Tibial nerve (tissue), 4 donors: ENCODE results near the gene KCNQ1. TPM values are rescaled to one million over a fixed set of nuclear protein-coding genes. Genes with fewer than 3 reads are reported as not detected.

Experiments
- DNase-seq, 2 donors: peaks; one replicate each; pipeline ENCODE4 v3.0.0-alpha.2; 2019; ENCODE audit warnings: low spot score in 2 of 2
- H3K27ac ChIP-seq, 4 donors: fragments of 200-600 bp; sonication (generic) in 3 of 4; one replicate each; pipeline ENCODE4 v1.5.1; 2017 to 2019; ENCODE audit warnings: mild to moderate bottlenecking in 1 of 4
- H3K27me3 ChIP-seq, 2 donors: fragments of 200-600 bp; sonication (generic) in 1 of 2; one replicate each; pipeline versions ENCODE4 v1.5.1 to v1.6.0; 2017 to 2019
- H3K36me3 ChIP-seq, 3 donors: fragments of 200-600 bp; sonication (generic); one replicate each; pipeline ENCODE4 v1.5.1; 2018 to 2019
- H3K4me1 ChIP-seq, 4 donors: fragments of 200-600 bp; sonication (generic) in 3 of 4; one replicate each; pipeline ENCODE4 v1.5.1; 2017 to 2019
- H3K4me3 ChIP-seq, 4 donors: fragments of 200-600 bp; sonication (generic) in 3 of 4; one replicate each; pipeline ENCODE4 v1.5.1; 2017 to 2019; ENCODE audit warnings: mild to moderate bottlenecking in 1 of 4, moderate library complexity in 1 of 4
- H3K9me3 ChIP-seq, 4 donors: fragments of 200-600 bp; sonication (generic) in 3 of 4; one replicate each; pipeline ENCODE4 v1.5.1; 2017 to 2019
- CTCF ChIP-seq, 5 experiments: fragments of 200-600 bp in 3 of 5; fragments of 450-650 bp in 2 of 5; sonication (generic) in 3 of 5; IDR thresholded peaks; one replicate each; pipeline ENCODE4 v1.5.1; 2016 to 2019; ENCODE audit warnings: antibody characterized with exemption in 5 of 5, mild to moderate bottlenecking in 3 of 5, moderate library complexity in 2 of 5
- EP300 ChIP-seq, 2 donors: sonication (generic); formaldehyde crosslinking; IDR thresholded peaks; one replicate each; pipeline ENCODE4 v1.6.1; 2017; ENCODE audit warnings: antibody characterized with exemption in 2 of 2, mild to moderate bottlenecking in 1 of 2
- POLR2A ChIP-seq, 2 donors: fragments of 450-650 bp; IDR thresholded peaks; one replicate each; pipeline ENCODE4 v1.6.1; 2017; ENCODE audit warnings: antibody characterized with exemption in 2 of 2, mild to moderate bottlenecking in 2 of 2, moderate library complexity in 2 of 2
- WGBS, 2 donors: methylation state at CpG; one replicate each; pipeline ENCODE4 v1.1.5; 2018; 5-methylcytosine and 5-hydroxymethylcytosine counted together
- total RNA-seq, 4 donors: library from RNA; depleted of rRNA; stranded (reverse); fragments of >200 nt; gene quantifications; one replicate each; pipeline ENCODE4 v1.1.0, GENCODE V29; 2016

KCNQ1 gene
- total RNA-seq, 4 donors from 2014 or later, result 3.5 to 11.4 (median 7.5) TPM

DNA sequence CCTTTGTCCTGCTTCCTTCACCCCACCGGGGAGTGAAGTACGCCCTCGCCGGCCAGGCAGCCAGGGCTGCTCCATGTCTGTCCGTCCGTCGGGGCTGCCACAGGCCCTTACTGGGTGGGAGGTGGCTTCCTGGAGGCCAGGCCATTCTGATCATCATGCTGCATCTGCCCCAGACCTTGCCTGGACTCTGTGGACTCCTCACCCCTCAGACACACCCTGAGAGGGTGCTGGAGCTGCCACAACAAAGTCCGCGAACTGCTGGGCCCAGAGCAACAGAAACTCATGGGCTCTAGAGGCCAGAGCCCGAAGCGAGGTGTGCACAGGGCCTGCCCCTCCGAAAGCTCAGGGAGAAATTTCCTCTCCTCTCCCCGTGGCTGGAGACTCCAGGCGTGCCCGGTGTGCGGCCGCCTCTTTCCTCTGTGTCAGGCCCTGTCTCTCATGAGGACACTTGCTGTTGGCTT is 130.8 kb downstream of the KCNQ1 start:
- DNase-seq, result no peak
- Histone ChIP-seq H3K9me3 (no peaks in the 10 kb centered on the region), H3K4me3 (no peak overlapping the region), H3K36me3 (no peaks in the 10 kb centered on the region), H3K27me3 (no peaks in the 10 kb centered on the region), H3K4me1 (peaks cover 0 to 19% (median 2%) of the 10 kb centered on the region in 4 donors), H3K27ac (no peak overlapping the region)
- TF ChIP-seq CTCF (IDR thresholded peaks at IDR 0.05) (no peak), EP300 (IDR thresholded peaks at IDR 0.05) (no peak), POLR2A (IDR thresholded peaks at IDR 0.05) (no peak)
- WGBS, 2 donors, result 80 to 91% methylated on average over 17 of the region's 17 CpGs

GRCh38 chr11:2576111-2576510 is 131.3 kb downstream of the KCNQ1 start:
- H3K36me3 ChIP-seq, result no peaks in the 10 kb centered on the region
- H3K27ac ChIP-seq, result no peak overlapping the region
- TF ChIP-seq EP300 (IDR thresholded peaks at IDR 0.05) (no peak), CTCF (IDR thresholded peaks at IDR 0.05) (no peak), POLR2A (IDR thresholded peaks at IDR 0.05) (no peak)
- H3K27me3 ChIP-seq, result no peaks in the 10 kb centered on the region
- no peak overlapping the region for H3K4me3 ChIP-seq
- H3K9me3 ChIP-seq, result no peaks in the 10 kb centered on the region
- WGBS, 2 donors, result 89 to 93% methylated on average over 15 of the region's 15 CpGs
- H3K4me1 ChIP-seq, result peaks cover 0 to 19% (median 2%) of the 10 kb centered on the region in 4 donors
- peak in 1 of 2 donors; percentile 12 for DNase-seq

DNA sequence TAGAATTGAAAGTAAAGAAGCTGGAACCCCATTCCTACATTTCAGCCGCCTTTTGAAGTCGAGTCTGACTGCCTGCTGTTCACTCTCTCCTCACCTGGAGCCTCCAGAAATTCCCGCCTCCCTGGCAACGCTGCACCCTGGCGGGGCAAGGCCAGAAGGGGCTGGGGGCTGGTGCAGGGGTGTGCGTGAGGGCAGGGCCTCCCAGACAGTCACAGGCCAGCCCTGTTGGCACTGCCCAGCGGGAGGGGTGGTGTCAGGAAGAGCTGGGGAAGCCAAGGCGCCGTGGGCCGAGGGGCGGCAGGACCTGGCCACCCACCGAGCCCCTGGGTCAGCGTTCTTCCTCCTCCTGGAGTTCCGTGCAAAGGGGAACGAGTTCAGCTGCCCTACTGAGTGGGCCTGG is 131.7 kb downstream of the KCNQ1 start:
- Histone ChIP-seq H3K36me3 (no peaks in the 10 kb centered on the region), H3K9me3 (no peaks in the 10 kb centered on the region), H3K27me3 (no peaks in the 10 kb centered on the region), H3K27ac (no peak overlapping the region), H3K4me3 (no peak overlapping the region), H3K4me1 (peaks cover 0 to 19% (median 2%) of the 10 kb centered on the region in 4 donors)
- peak in 1 of 2 donors; percentile 9 for DNase-seq
- TF ChIP-seq POLR2A (IDR thresholded peaks at IDR 0.05), result no peak
- TF ChIP-seq EP300 (IDR thresholded peaks at IDR 0.05), result no peak
- no peak for TF ChIP-seq CTCF (IDR thresholded peaks at IDR 0.05)
- WGBS, 2 donors, result 89 to 92% methylated on average over 15 of the region's 15 CpGs

GRCh38 chr11:2577031-2577990 is 132.5 kb downstream of the KCNQ1 start:
- peak in 1 of 2 donors; percentile 10 for DNase-seq
- H3K36me3 ChIP-seq, result no peaks in the 10 kb centered on the region
- 89 to 94% methylated on average over 22 to 32 of the region's 33 CpGs for WGBS, 2 donors
- H3K4me3 ChIP-seq, result no peak overlapping the region
- peaks cover 0 to 19% (median 2%) of the 10 kb centered on the region in 4 donors for H3K4me1 ChIP-seq
- no peaks in the 10 kb centered on the region for H3K9me3 ChIP-seq
- H3K27me3 ChIP-seq, result no peaks in the 10 kb centered on the region
- H3K27ac ChIP-seq, result no peak overlapping the region
- no peak for TF ChIP-seq CTCF (IDR thresholded peaks at IDR 0.05)
- no peak for TF ChIP-seq EP300 (IDR thresholded peaks at IDR 0.05)
- no peak for TF ChIP-seq POLR2A (IDR thresholded peaks at IDR 0.05)
